Measurements from ENCODE around the gene FAM98C. TPM values are rescaled to one million over a fixed set of nuclear protein-coding genes. Genes with fewer than 3 reads are reported as not detected.

The FAM98C gene
- total RNA-seq, 2 experiments from 2014 or later, result 21.9 to 31.1 TPM

Other genes starting within 250 kb of the FAM98C start
- 6.5 and 7.6 TPM in 2 replicates for gene DPF1, start 178.9 kb upstream of the FAM98C start, total RNA-seq (2014; rRNA removed; shearing (Covaris generic))
- 11.3 and 11.4 TPM in 2 replicates for gene DPF1, start 178.9 kb upstream of the FAM98C start, total RNA-seq (2022)
- gene PPP1R14A, start 146.7 kb upstream of the FAM98C start, total RNA-seq (2014; rRNA removed; shearing (Covaris generic)), result not detected in 2 replicates
- not detected in 2 replicates for gene PPP1R14A, start 146.7 kb upstream of the FAM98C start, total RNA-seq (2022)
- 36.7 and 59.5 TPM in 2 replicates for gene SPINT2, start 138.5 kb upstream of the FAM98C start, total RNA-seq (2014; rRNA removed; shearing (Covaris generic))
- gene SPINT2, start 138.5 kb upstream of the FAM98C start, total RNA-seq (2022), result 77.2 and 82.2 TPM in 2 replicates
- gene C19orf33, start 98.8 kb upstream of the FAM98C start, total RNA-seq (2014; rRNA removed; shearing (Covaris generic)), result not detected in 2 replicates
- not detected in 2 replicates for gene C19orf33, start 98.8 kb upstream of the FAM98C start, total RNA-seq (2022)
- 44.3 and 68.3 TPM in 2 replicates for gene YIF1B, start 87.1 kb upstream of the FAM98C start, total RNA-seq (2014; rRNA removed; shearing (Covaris generic))
- 59.3 and 64.3 TPM in 2 replicates for gene YIF1B, start 87.1 kb upstream of the FAM98C start, total RNA-seq (2022)
- 1.7 and 1.8 TPM in 2 replicates for gene KCNK6, start 83.2 kb upstream of the FAM98C start, total RNA-seq (2014; rRNA removed; shearing (Covaris generic))
- 5.4 and 6.9 TPM in 2 replicates for gene KCNK6, start 83.2 kb upstream of the FAM98C start, total RNA-seq (2022)
- gene CATSPERG, start 67.3 kb upstream of the FAM98C start, total RNA-seq (2014; rRNA removed; shearing (Covaris generic)), result 1.9 and 4.3 TPM in 2 replicates
- 8.3 and 9.4 TPM in 2 replicates for gene CATSPERG, start 67.3 kb upstream of the FAM98C start, total RNA-seq (2022)
- gene PSMD8, start 28.5 kb upstream of the FAM98C start, total RNA-seq (2014; rRNA removed; shearing (Covaris generic)), result 224 and 238 TPM in 2 replicates
- 158 and 169 TPM in 2 replicates for gene PSMD8, start 28.5 kb upstream of the FAM98C start, total RNA-seq (2022)
- gene GGN, start 15.1 kb upstream of the FAM98C start, total RNA-seq (2014; rRNA removed; shearing (Covaris generic)), result not detected in 2 replicates
- 0.74 TPM in 1 of 2 replicates, not detected in the other for gene GGN, start 15.1 kb upstream of the FAM98C start, total RNA-seq (2022)
- gene SPRED3, start 14.4 kb upstream of the FAM98C start, total RNA-seq (2014; rRNA removed; shearing (Covaris generic)), result 0.09 and 1.0 TPM in 2 replicates
- gene SPRED3, start 14.4 kb upstream of the FAM98C start, total RNA-seq (2022), result 2.1 and 3.0 TPM in 2 replicates
- not detected in 2 replicates for gene RASGRP4, start 23.1 kb downstream of the FAM98C start, total RNA-seq (2014; rRNA removed; shearing (Covaris generic))
- gene RASGRP4, start 23.1 kb downstream of the FAM98C start, total RNA-seq (2022), result not detected in 2 replicates
- gene RYR1, start 30.6 kb downstream of the FAM98C start, total RNA-seq (2014; rRNA removed; shearing (Covaris generic)), result 0.15 and 0.54 TPM in 2 replicates
- 0.61 and 1.4 TPM in 2 replicates for gene RYR1, start 30.6 kb downstream of the FAM98C start, total RNA-seq (2022)
- gene MAP4K1, start 214.9 kb downstream of the FAM98C start, total RNA-seq (2014; rRNA removed; shearing (Covaris generic)), result 102 and 108 TPM in 2 replicates
- 313 and 331 TPM in 2 replicates for gene MAP4K1, start 214.9 kb downstream of the FAM98C start, total RNA-seq (2022)
- gene EIF3K, start 216.1 kb downstream of the FAM98C start, total RNA-seq (2014; rRNA removed; shearing (Covaris generic)), result 321 and 325 TPM in 2 replicates
- gene EIF3K, start 216.1 kb downstream of the FAM98C start, total RNA-seq (2022), result 353 and 364 TPM in 2 replicates
- 86.8 and 96.9 TPM in 2 replicates for gene ACTN4, start 244.6 kb downstream of the FAM98C start, total RNA-seq (2014; rRNA removed; shearing (Covaris generic))
- gene ACTN4, start 244.6 kb downstream of the FAM98C start, total RNA-seq (2022), result 147 and 178 TPM in 2 replicates

All from OCI-LY7 (cell line).